Keratinocyte (primary cell): ENCODE data around the gene FERMT3. TPM values are rescaled to one million over a fixed set of nuclear protein-coding genes. Genes with fewer than 3 reads are reported as not detected.

ENCODE experiments used
- DNase-seq: peaks from one replicate; pipeline ENCODE4 v3.0.0-alpha.2; 2011; ENCODE audit warnings: low read depth, missing footprints, low spot score
- FAIRE-seq: peaks from 2 replicates; lab custom pipeline; 2011; peaks lifted over from hg19 to GRCh38; lab: Jason Lieb, UNC
- H2AFZ ChIP-seq: 2 replicates; pipeline ENCODE4 v1.6.0; 2012; ENCODE audit warnings: low read length, control low read depth, inconsistent platforms; ENCODE audit not compliant: control insufficient read depth
- H3K27ac ChIP-seq: 2 replicates; pipeline ENCODE4 v1.5.1; 2011; ENCODE audit warnings: low read length; ENCODE audit not compliant: control insufficient read depth, insufficient read depth
- H3K27me3 ChIP-seq: 3 replicates; pipeline ENCODE4 v1.6.0; 2011; ENCODE audit warnings: low read length; ENCODE audit not compliant: control insufficient read depth, insufficient read depth; ENCODE audit errors: extremely low read depth
- H3K36me3 ChIP-seq, 2 experiments: 2 replicates in 1 of 2; 3 replicates in 1 of 2; pipeline ENCODE4 v1.5.1; 2011; ENCODE audit warnings: low read length in 2 of 2, mild to moderate bottlenecking in 1 of 2; ENCODE audit not compliant: control insufficient read depth in 2 of 2, insufficient read depth in 2 of 2; ENCODE audit errors: extremely low read depth in 1 of 2
- H3K4me1 ChIP-seq: 3 replicates; pipeline ENCODE4 v1.5.1; 2011; ENCODE audit warnings: low read length; ENCODE audit not compliant: control insufficient read depth, insufficient read depth; ENCODE audit errors: extremely low read depth
- H3K4me2 ChIP-seq: 3 replicates; pipeline ENCODE4 v1.6.0; 2011; ENCODE audit warnings: low read depth, low read length; ENCODE audit not compliant: control insufficient read depth, insufficient read depth; ENCODE audit errors: extremely low read depth
- H3K4me3 ChIP-seq, 3 experiments: fragments of 200-600 bp in 1 of 3; sonication (generic) in 1 of 3; 2 replicates in 2 of 3; 3 replicates in 1 of 3; pipeline ENCODE4 v1.5.1; 2011 to 2016; ENCODE audit warnings: low read length in 3 of 3, mild to moderate bottlenecking in 3 of 3, control low read depth in 2 of 3, inconsistent platforms in 1 of 3, low read depth in 1 of 3, mixed read lengths in 1 of 3, mixed run types in 1 of 3, moderate library complexity in 1 of 3; ENCODE audit not compliant: control insufficient read depth in 2 of 3, insufficient read depth in 2 of 3; ENCODE audit errors: extremely low read depth in 1 of 3
- H3K79me2 ChIP-seq: 2 replicates; pipeline ENCODE4 v1.6.0; 2012; ENCODE audit warnings: low read length; ENCODE audit not compliant: control insufficient read depth, insufficient read depth
- H3K9ac ChIP-seq: 3 replicates; pipeline ENCODE4 v1.6.0; 2011; ENCODE audit warnings: low read length; ENCODE audit not compliant: control insufficient read depth, insufficient read depth; ENCODE audit errors: extremely low read depth
- H3K9me1 ChIP-seq: 3 replicates; pipeline ENCODE4 v1.6.0; 2011; ENCODE audit warnings: low read length; ENCODE audit not compliant: control insufficient read depth, insufficient read depth; ENCODE audit errors: extremely low read depth
- H3K9me3 ChIP-seq: 2 replicates; pipeline ENCODE4 v1.5.1; 2012; ENCODE audit warnings: low read depth, low read length; ENCODE audit not compliant: control insufficient read depth
- H4K20me1 ChIP-seq: 3 replicates; pipeline ENCODE4 v1.6.0; 2011; ENCODE audit warnings: low read length; ENCODE audit not compliant: control insufficient read depth, insufficient read depth; ENCODE audit errors: extremely low read depth
- EZH2 ChIP-seq: IDR thresholded peaks from one replicate; pipeline ENCODE4 v1.6.1; 2012; ENCODE audit warnings: inconsistent platforms, mild to moderate bottlenecking, low read length, moderate library complexity
- dilution Hi-C: fragments of 300-500 bp; cut with MboI; formaldehyde crosslinking; loops from one replicate; pipeline ENCODE4 v1.7.0; 2020; ENCODE audit warnings: low sequenced_read_pairs; ENCODE audit not compliant: extremely low pct_ligation_motif_present
- polyA plus RNA-seq, 5 experiments: library from polyadenylated mRNA; depleted of rRNA in 3 of 5; stranded (reverse) in 3 of 5; stranded (forward) in 1 of 5; unstranded in 1 of 5; fragments of >200 nt; gene quantifications; 1 replicate in 1 of 5; 2 replicates in 3 of 5; 3 replicates in 1 of 5; pipeline versions ENCODE4 v1.2.1 to v1.2.3, GENCODE V29; 2011 to 2012; ENCODE audit warnings: missing spikeins in 2 of 5, low read depth in 1 of 5, low replicate concordance in 1 of 5
- TF ChIP-seq, protein P1 (sequence below), 3 experiments: IDR thresholded peaks in 1 of 3; conservative IDR thresholded peaks in 1 of 3; optimal IDR thresholded peaks in 1 of 3; 2 replicates in 2 of 3; 3 replicates in 1 of 3; pipeline versions ENCODE3 to v1.5.1; 2011; ENCODE audit warnings: low read length in 3 of 3, mild to moderate bottlenecking in 3 of 3, moderate library complexity in 2 of 3, control low read depth in 1 of 3, inconsistent platforms in 1 of 3; ENCODE audit not compliant: insufficient read depth in 2 of 3; ENCODE audit errors: extremely low read depth in 1 of 3

FERMT3 gene
- polyA plus RNA-seq, 1 donor (not counting 4 experiments of a cell fraction or from before 2014, with no cell fraction given) = 0.98 TPM

DNA sequence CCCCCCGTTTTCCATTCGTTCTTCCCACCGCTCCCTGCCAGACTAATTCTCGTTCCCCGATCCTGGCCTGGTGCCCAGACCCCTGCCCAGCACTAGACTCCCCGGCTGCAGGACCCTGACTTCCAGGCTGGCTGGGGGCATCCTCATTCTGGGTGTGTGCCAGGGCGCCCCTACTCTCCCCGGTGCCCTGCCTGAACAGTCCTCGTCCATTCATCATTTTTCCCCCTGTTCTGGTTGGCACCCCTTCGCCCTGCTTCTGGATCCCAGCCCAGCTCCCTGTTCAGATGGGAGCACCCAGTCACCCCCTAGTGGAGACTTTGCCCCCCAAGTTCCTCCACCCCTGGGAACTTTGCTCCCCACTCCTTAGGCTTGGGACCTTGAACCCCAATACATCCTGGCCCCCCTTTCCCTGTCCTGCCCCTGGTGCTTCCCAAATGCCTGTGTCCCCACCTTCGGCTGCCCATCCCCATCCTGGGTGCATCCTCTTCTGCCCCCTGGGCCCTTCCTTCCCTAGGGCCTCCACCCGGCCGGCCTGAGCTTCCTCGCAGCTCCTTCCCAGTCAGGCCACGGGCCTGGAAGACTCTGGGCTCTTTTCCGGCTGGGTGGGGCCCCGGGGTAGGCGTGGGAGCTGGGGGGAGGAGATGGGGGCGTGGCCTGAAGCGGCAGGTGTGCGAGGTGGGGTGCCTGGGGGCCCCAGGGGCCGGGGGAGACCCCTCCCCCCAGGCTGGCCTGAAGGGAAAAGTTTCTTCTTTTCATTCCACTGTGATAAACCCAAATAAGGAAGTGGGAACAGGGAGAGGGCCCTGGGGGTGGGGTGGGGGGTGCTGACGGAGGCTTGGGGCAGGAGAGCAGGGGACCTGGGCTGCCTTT is 45.7 kb downstream of the FERMT3 start:
- peaks cover 37% of the 10 kb centered on the region for H3K79me2 ChIP-seq
- peak overlapping the region; percentile 61 for H3K27ac ChIP-seq
- dilution Hi-C loops = no loop called here
- peak overlapping the region; percentile 90 for H3K9ac ChIP-seq
- peak overlapping the region; percentile 87 for H3K4me2 ChIP-seq
- H3K36me3 ChIP-seq = peaks cover 19 to 30% of the 10 kb centered on the region in 2 experiments
- H3K9me3 ChIP-seq = no peaks in the 10 kb centered on the region
- peak overlapping the region; percentile 77 to 96 (median 96) for H3K4me3 ChIP-seq
- H3K4me1 ChIP-seq = peaks cover 26% of the 10 kb centered on the region
- TF ChIP-seq EZH2 = no peak
- TF ChIP-seq, protein P1, sequence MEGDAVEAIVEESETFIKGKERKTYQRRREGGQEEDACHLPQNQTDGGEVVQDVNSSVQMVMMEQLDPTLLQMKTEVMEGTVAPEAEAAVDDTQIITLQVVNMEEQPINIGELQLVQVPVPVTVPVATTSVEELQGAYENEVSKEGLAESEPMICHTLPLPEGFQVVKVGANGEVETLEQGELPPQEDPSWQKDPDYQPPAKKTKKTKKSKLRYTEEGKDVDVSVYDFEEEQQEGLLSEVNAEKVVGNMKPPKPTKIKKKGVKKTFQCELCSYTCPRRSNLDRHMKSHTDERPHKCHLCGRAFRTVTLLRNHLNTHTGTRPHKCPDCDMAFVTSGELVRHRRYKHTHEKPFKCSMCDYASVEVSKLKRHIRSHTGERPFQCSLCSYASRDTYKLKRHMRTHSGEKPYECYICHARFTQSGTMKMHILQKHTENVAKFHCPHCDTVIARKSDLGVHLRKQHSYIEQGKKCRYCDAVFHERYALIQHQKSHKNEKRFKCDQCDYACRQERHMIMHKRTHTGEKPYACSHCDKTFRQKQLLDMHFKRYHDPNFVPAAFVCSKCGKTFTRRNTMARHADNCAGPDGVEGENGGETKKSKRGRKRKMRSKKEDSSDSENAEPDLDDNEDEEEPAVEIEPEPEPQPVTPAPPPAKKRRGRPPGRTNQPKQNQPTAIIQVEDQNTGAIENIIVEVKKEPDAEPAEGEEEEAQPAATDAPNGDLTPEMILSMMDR (optimal IDR thresholded peaks at IDR 0.05 in 1 of 3, IDR thresholded peaks at IDR 0.05 in 1 of 3, conservative IDR thresholded peaks at IDR 0.05 in 1 of 3; ENCODE audit: extremely low read depth in 1 of 3, insufficient read depth in 2 of 3, low read length in 3 of 3) = peak in 2 of 3 experiments; percentile 40 to 67
- no peaks in the 10 kb centered on the region for H3K9me1 ChIP-seq
- H4K20me1 ChIP-seq = peaks cover 8% of the 10 kb centered on the region
- H3K27me3 ChIP-seq = no peaks in the 10 kb centered on the region
- no peak for FAIRE-seq
- DNase-seq = no peak
- no peak overlapping the region for H2AFZ ChIP-seq

DNA sequence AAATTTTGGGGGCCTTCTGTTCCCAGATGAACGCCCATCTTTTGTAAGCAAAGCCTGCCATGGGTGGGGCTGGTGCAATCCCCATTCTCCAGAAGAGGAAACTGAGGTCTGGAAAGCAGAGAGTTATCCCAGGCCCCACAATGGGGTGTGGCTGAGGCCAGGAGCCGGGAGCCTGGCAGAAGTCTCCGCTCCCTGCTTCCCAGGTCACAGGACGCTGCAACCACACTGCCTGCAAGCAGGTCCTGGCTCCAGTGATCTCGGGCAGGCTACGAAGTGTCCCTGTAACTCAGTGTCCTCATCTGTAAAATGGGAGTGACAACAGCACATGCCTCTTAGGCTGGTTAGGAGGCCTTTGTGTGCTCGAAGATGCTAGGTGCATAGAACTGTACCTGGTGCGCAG is 46.5 kb downstream of the FERMT3 start:
- Histone ChIP-seq H4K20me1 (peaks cover 8% of the 10 kb centered on the region), H3K9ac (peak overlapping the region; percentile 90), H2AFZ (no peak overlapping the region), H3K9me3 (no peaks in the 10 kb centered on the region), H3K9me1 (no peaks in the 10 kb centered on the region), H3K4me3 (peak overlapping the region; percentile 77 to 96 (median 96)), H3K36me3 (peaks cover 19 to 30% of the 10 kb centered on the region in 2 experiments), H3K27ac (no peak overlapping the region), H3K4me1 (peaks cover 21% of the 10 kb centered on the region), H3K27me3 (no peaks in the 10 kb centered on the region), H3K79me2 (peaks cover 37% of the 10 kb centered on the region), H3K4me2 (peak overlapping the region; percentile 87)
- no peak for FAIRE-seq
- dilution Hi-C loops = no loop called here
- no peak for DNase-seq
- TF ChIP-seq, protein P1 (optimal IDR thresholded peaks at IDR 0.05 in 1 of 3, IDR thresholded peaks at IDR 0.05 in 1 of 3, conservative IDR thresholded peaks at IDR 0.05 in 1 of 3; ENCODE audit: extremely low read depth in 1 of 3, insufficient read depth in 2 of 3, low read length in 3 of 3) = no peak
- TF ChIP-seq EZH2 = no peak
